K562 (cell line): Measurements from ENCODE around the gene SDR42E2.

Experiments used
- BRCA1 ChIP-seq, 2 experiments: fragments of 450-650 bp in 1 of 2; sonication (generic) in 1 of 2; formaldehyde crosslinking in 1 of 2; IDR thresholded peaks; 2 replicates each; pipeline versions ENCODE4 v1.5.0 to v1.6.1; 2017 to 2020; ENCODE audit warnings: mild to moderate bottlenecking in 1 of 2, missing genetic modification reagents in 1 of 2
- CBX5 ChIP-seq: IDR thresholded peaks from 2 replicates; pipeline ENCODE4 v1.6.1; 2014; ENCODE audit warnings: low read depth, borderline replicate concordance
- CHD1 ChIP-seq: fragments of 200-600 bp; sonication (generic); IDR thresholded peaks from one replicate; pipeline ENCODE4 v1.6.1; 2012; ENCODE audit warnings: mild to moderate bottlenecking, moderate library complexity, low read length, inconsistent platforms
- NFYB ChIP-seq: IDR thresholded peaks from 2 replicates; pipeline ENCODE4 v1.6.1; 2011; ENCODE audit warnings: mild to moderate bottlenecking, moderate library complexity; ENCODE audit not compliant: insufficient read length; ENCODE audit errors: extremely low read depth
- ZKSCAN1 ChIP-seq: fragments of 150-350 bp; IDR thresholded peaks from 2 replicates; pipeline ENCODE4 v1.6.1; 2016; ENCODE audit warnings: low read depth, low read length

DNA sequence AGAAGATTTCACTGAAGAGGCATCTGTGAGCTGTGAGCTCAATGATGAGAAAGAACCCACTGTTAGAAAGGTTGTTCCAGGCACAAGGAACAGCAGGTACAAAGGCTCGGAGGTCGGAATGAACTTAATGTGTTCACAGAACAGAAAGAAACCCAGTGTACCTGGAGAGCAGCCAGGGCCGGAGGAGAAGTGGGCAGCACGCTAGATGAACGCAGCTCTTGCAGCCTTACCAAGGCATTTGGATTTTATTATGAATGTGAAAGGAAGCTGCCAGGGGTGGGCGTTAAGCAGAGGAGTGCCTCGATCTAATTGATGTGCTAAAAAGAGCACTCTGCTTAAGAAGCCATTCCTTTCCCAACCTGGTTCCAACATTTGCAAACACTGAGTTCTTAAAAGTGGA lies 62.8 kb downstream of the SDR42E2 start:
- no peak for TF ChIP-seq NFYB
- TF ChIP-seq CBX5, result no peak
- TF ChIP-seq ZKSCAN1, result no peak
- TF ChIP-seq BRCA1 (IDR thresholded peaks at IDR 0.05), result no peak
- TF ChIP-seq BRCA1 (CRISPR knock-in tag; IDR thresholded peaks at IDR 0.05), result no peak
- TF ChIP-seq CHD1, result no peak
